H9 (cell line): ENCODE measurements around the gene DNMT3L. TPM values are rescaled to one million over a fixed set of nuclear protein-coding genes. Genes with fewer than 3 reads are reported as not detected.

Source experiments
- DNase-seq: peaks from one replicate; pipeline ENCODE4 v3.0.0-alpha.2; 2017
- H2AFZ ChIP-seq: one replicate; pipeline ENCODE4 v1.6.1; 2013; ENCODE audit warnings: mild to moderate bottlenecking, low read length, control low read depth, moderate library complexity
- H2AK5ac ChIP-seq: 2 replicates; pipeline ENCODE4 v1.6.1; 2013; ENCODE audit warnings: low read length, control low read depth, mixed read lengths; ENCODE audit not compliant: insufficient read length
- H2BK120ac ChIP-seq: one replicate; pipeline ENCODE4 v1.6.1; 2013; ENCODE audit warnings: low read depth, mild to moderate bottlenecking, low read length, control low read depth, inconsistent platforms; ENCODE audit not compliant: poor library complexity, severe bottlenecking
- H2BK12ac ChIP-seq: 2 replicates; pipeline ENCODE4 v1.6.1; 2013; ENCODE audit warnings: low read length, control low read depth, mixed read lengths, low read depth; ENCODE audit not compliant: insufficient read length
- H2BK15ac ChIP-seq: 2 replicates; pipeline ENCODE4 v1.6.1; 2013; ENCODE audit warnings: low read depth, low read length, control low read depth
- H2BK20ac ChIP-seq: one replicate; pipeline ENCODE4 v1.6.1; 2013; ENCODE audit warnings: low read depth, mild to moderate bottlenecking, low read length, control low read depth, inconsistent platforms; ENCODE audit not compliant: poor library complexity, severe bottlenecking
- H2BK5ac ChIP-seq: 2 replicates; pipeline ENCODE4 v1.6.1; 2013; ENCODE audit warnings: low read length, control low read depth, mixed read lengths; ENCODE audit not compliant: insufficient read length
- H3K14ac ChIP-seq: 2 replicates; pipeline ENCODE4 v1.6.1; 2013; ENCODE audit warnings: low read length, control low read depth; ENCODE audit not compliant: insufficient read depth
- H3K18ac ChIP-seq: 2 replicates; pipeline ENCODE4 v1.6.1; 2013; ENCODE audit warnings: low read depth, mild to moderate bottlenecking, mixed read lengths, low read length, control low read depth; ENCODE audit not compliant: insufficient read length
- H3K23ac ChIP-seq: 2 replicates; pipeline ENCODE4 v1.6.1; 2013; ENCODE audit warnings: low read length, control low read depth, mixed read lengths, low read depth; ENCODE audit not compliant: insufficient read length
- H3K23me2 ChIP-seq: 2 replicates; pipeline ENCODE4 v1.6.1; 2013; ENCODE audit warnings: low read depth, mild to moderate bottlenecking, mixed read lengths, low read length, control low read depth; ENCODE audit not compliant: insufficient read length, poor library complexity, severe bottlenecking
- H3K27ac ChIP-seq: 2 replicates; pipeline ENCODE4 v1.5.1; 2013; ENCODE audit warnings: low read length, control low read depth, mixed read lengths, low read depth; ENCODE audit not compliant: insufficient read length
- H3K27me3 ChIP-seq: 2 replicates; pipeline ENCODE4 v1.6.1; 2013; ENCODE audit warnings: low read length, control low read depth, inconsistent platforms; ENCODE audit not compliant: insufficient read depth
- H3K4ac ChIP-seq: 2 replicates; pipeline ENCODE4 v1.6.1; 2013; ENCODE audit warnings: low read depth, mild to moderate bottlenecking, control low read depth, inconsistent platforms, low read length, moderate library complexity
- H3K4me1 ChIP-seq: 2 replicates; pipeline ENCODE4 v1.6.1; 2013; ENCODE audit warnings: low read length, control low read depth, inconsistent platforms; ENCODE audit not compliant: insufficient read depth
- H3K4me2 ChIP-seq: 2 replicates; pipeline ENCODE4 v1.6.1; 2013; ENCODE audit warnings: low read length, control low read depth, mixed read lengths; ENCODE audit not compliant: insufficient read length, insufficient read depth
- H3K56ac ChIP-seq: 2 replicates; pipeline ENCODE4 v1.6.1; 2013; ENCODE audit warnings: low read depth, mild to moderate bottlenecking, mixed read lengths, low read length, control low read depth; ENCODE audit not compliant: insufficient read length
- H3K79me1 ChIP-seq: 2 replicates; pipeline ENCODE4 v1.6.1; 2013; ENCODE audit warnings: low read depth, mild to moderate bottlenecking, moderate library complexity, low read length, control low read depth, inconsistent platforms; ENCODE audit not compliant: insufficient read depth, poor library complexity, severe bottlenecking
- H3K79me2 ChIP-seq: 2 replicates; pipeline ENCODE4 v1.6.1; 2013; ENCODE audit warnings: low read length, control low read depth, inconsistent platforms; ENCODE audit not compliant: insufficient read depth
- H3K9ac ChIP-seq: 2 replicates; pipeline ENCODE4 v1.6.1; 2013; ENCODE audit warnings: low read length, control low read depth, mixed read lengths; ENCODE audit not compliant: insufficient read length; ENCODE audit errors: extremely low read depth
- H3K9me3 ChIP-seq: one replicate; pipeline ENCODE4 v1.6.1; 2013; ENCODE audit warnings: low read depth, low read length, inconsistent platforms; ENCODE audit not compliant: control insufficient read depth
- H3T11ph ChIP-seq: one replicate; pipeline ENCODE4 v1.6.1; 2013; ENCODE audit warnings: mild to moderate bottlenecking, low read length, control low read depth, inconsistent platforms
- H4K20me1 ChIP-seq: one replicate; pipeline ENCODE4 v1.6.1; 2013; ENCODE audit not compliant: control insufficient read depth, insufficient read length, insufficient read depth
- H4K5ac ChIP-seq: 2 replicates; pipeline ENCODE4 v1.6.1; 2013; ENCODE audit warnings: low read depth, mild to moderate bottlenecking, mixed read lengths, low read length, control low read depth; ENCODE audit not compliant: insufficient read length
- H4K8ac ChIP-seq: replicated peaks from 2 replicates; pipeline ENCODE4 v1.6.1; 2013; ENCODE audit warnings: low read length, control low read depth, mixed read lengths, low read depth; ENCODE audit not compliant: insufficient read length
- H4K91ac ChIP-seq: 2 replicates; pipeline ENCODE4 v1.6.1; 2013; ENCODE audit warnings: low read depth, mild to moderate bottlenecking, moderate library complexity, mixed read lengths, low read length, control low read depth; ENCODE audit not compliant: insufficient read length
- H3K27ac Mint-ChIP-seq, 3 experiments: 2 replicates in 2 of 3; 3 replicates in 1 of 3; pipeline ENCODE4 v1.8.0; 2020 to 2021; ENCODE audit warnings: mixed read lengths in 3 of 3, mild to moderate bottlenecking in 1 of 3, moderate library complexity in 1 of 3
- H3K27me3 Mint-ChIP-seq: 2 replicates; pipeline ENCODE4 v1.8.0; 2021; ENCODE audit warnings: low read depth, mild to moderate bottlenecking, moderate library complexity, mixed read lengths
- H3K36me3 Mint-ChIP-seq, 3 experiments: 2 replicates in 2 of 3; 3 replicates in 1 of 3; pipeline ENCODE4 v1.8.0; 2020 to 2021; ENCODE audit warnings: low read depth in 3 of 3, mixed read lengths in 3 of 3; ENCODE audit not compliant: insufficient read depth in 1 of 3
- H3K4me1 Mint-ChIP-seq, 2 experiments: 2 replicates each; pipeline ENCODE4 v1.8.0; 2020; ENCODE audit warnings: mixed read lengths in 2 of 2
- H3K4me3 Mint-ChIP-seq, 2 experiments: 2 replicates in 1 of 2; 3 replicates in 1 of 2; pipeline ENCODE4 v1.8.0; 2020 to 2021; ENCODE audit warnings: mild to moderate bottlenecking in 2 of 2, mixed read lengths in 2 of 2, moderate library complexity in 1 of 2
- H3K9me3 Mint-ChIP-seq, 2 experiments: 2 replicates in 1 of 2; 3 replicates in 1 of 2; pipeline ENCODE4 v1.8.0; 2020; ENCODE audit warnings: mild to moderate bottlenecking in 2 of 2, mixed read lengths in 2 of 2, moderate library complexity in 1 of 2
- WGBS: extraction: QIAGEN DNeasy Blood & Tissue Kit; methylation state at CpG from one replicate; pipeline ENCODE4 v1.1.7; 2013; ENCODE audit warnings: missing lambda C conversion rate, low lambda C conversion rate, mixed read lengths; ENCODE audit not compliant: insufficient read length; ENCODE audit errors: extremely low coverage; 5-methylcytosine and 5-hydroxymethylcytosine counted together
- total RNA-seq: library from RNA; stranded (reverse); gene quantifications from 2 replicates; pipeline ENCODE4 v1.2.1, GENCODE V29; 2021
- TF ChIP-seq, protein P1 (sequence below): fragments of 200-600 bp; sonication (generic); conservative IDR thresholded peaks from 3 replicates; pipeline ENCODE4 v1.8.0; 2021; ENCODE audit warnings: antibody characterized with exemption, mild to moderate bottlenecking

The DNMT3L gene
- total RNA-seq, 1 experiment from 2014 or later = 0.77 TPM

DNA sequence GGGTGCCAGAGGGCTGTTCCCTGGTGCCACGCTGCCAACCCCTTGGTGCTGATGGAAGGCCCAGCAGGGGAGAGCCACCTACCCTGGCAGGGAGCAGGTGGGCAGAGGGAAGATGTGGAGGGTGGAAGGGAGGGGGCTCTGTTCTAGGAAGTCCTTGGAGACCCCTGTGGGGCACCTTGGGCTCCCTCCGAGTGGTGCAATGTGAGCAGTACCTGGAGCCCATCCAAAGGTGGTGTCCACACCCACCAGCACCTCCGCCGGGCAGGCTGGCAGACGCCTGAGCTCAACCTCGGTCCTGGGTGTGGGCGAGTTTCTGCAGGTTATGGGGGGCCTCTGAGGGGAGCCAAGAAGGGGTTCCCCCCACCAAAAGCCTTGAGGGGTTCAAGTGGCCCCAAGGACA lies 11.3 kb upstream of the DNMT3L start:
- Histone ChIP-seq H2BK120ac (no peak overlapping the region), H3K79me1 (no peaks in the 10 kb centered on the region), H3K18ac (no peak overlapping the region), H4K8ac (no peak overlapping the region), H3K9me3 (no peaks in the 10 kb centered on the region), H3K79me2 (no peaks in the 10 kb centered on the region), H3K4me2 (no peak overlapping the region), H2BK12ac (no peak overlapping the region), H4K91ac (no peak overlapping the region), H3K27me3 (no peaks in the 10 kb centered on the region), H4K5ac (no peak overlapping the region), H3T11ph (no peak overlapping the region), H3K23me2 (no peaks in the 10 kb centered on the region), H4K20me1 (no peaks in the 10 kb centered on the region), H2AK5ac (no peak overlapping the region), H3K23ac (no peak overlapping the region), H3K9ac (no peak overlapping the region), H2AFZ (no peak overlapping the region), H3K56ac (no peak overlapping the region), H3K27ac (no peak overlapping the region), H2BK15ac (no peak overlapping the region), H3K4me1 (no peaks in the 10 kb centered on the region), H2BK5ac (no peak overlapping the region), H2BK20ac (no peak overlapping the region), H3K14ac (no peak overlapping the region), H3K4ac (no peak overlapping the region)
- no peaks in the 10 kb centered on the region for H3K36me3 Mint-ChIP-seq
- H3K4me3 Mint-ChIP-seq = no peak overlapping the region
- TF ChIP-seq, protein P1, sequence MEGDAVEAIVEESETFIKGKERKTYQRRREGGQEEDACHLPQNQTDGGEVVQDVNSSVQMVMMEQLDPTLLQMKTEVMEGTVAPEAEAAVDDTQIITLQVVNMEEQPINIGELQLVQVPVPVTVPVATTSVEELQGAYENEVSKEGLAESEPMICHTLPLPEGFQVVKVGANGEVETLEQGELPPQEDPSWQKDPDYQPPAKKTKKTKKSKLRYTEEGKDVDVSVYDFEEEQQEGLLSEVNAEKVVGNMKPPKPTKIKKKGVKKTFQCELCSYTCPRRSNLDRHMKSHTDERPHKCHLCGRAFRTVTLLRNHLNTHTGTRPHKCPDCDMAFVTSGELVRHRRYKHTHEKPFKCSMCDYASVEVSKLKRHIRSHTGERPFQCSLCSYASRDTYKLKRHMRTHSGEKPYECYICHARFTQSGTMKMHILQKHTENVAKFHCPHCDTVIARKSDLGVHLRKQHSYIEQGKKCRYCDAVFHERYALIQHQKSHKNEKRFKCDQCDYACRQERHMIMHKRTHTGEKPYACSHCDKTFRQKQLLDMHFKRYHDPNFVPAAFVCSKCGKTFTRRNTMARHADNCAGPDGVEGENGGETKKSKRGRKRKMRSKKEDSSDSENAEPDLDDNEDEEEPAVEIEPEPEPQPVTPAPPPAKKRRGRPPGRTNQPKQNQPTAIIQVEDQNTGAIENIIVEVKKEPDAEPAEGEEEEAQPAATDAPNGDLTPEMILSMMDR = no peak
- no peak for DNase-seq
- H3K9me3 Mint-ChIP-seq = no peaks in the 10 kb centered on the region; a peak in 1 of 5 replicates
- H3K27me3 Mint-ChIP-seq = peaks cover 8% of the 10 kb centered on the region
- H3K27ac Mint-ChIP-seq = no peak overlapping the region
- no peaks in the 10 kb centered on the region for H3K4me1 Mint-ChIP-seq
- no CpG with 5 or more reads among the region's 7 CpGs for WGBS
